Activated CD8-positive, alpha-beta memory T cell treated with anti-CD3 and anti-CD28 coated beads for 48 hours (primary cell): Measurements from ENCODE around the gene GRIN1.

ENCODE experiments used
- DNase-seq, 3 experiments: peaks; one replicate each; pipeline ENCODE4 v3.0.0-alpha.2; 2020; ENCODE audit warnings: low read depth in 2 of 3, low spot score in 2 of 3

GRIN1 gene

DNA sequence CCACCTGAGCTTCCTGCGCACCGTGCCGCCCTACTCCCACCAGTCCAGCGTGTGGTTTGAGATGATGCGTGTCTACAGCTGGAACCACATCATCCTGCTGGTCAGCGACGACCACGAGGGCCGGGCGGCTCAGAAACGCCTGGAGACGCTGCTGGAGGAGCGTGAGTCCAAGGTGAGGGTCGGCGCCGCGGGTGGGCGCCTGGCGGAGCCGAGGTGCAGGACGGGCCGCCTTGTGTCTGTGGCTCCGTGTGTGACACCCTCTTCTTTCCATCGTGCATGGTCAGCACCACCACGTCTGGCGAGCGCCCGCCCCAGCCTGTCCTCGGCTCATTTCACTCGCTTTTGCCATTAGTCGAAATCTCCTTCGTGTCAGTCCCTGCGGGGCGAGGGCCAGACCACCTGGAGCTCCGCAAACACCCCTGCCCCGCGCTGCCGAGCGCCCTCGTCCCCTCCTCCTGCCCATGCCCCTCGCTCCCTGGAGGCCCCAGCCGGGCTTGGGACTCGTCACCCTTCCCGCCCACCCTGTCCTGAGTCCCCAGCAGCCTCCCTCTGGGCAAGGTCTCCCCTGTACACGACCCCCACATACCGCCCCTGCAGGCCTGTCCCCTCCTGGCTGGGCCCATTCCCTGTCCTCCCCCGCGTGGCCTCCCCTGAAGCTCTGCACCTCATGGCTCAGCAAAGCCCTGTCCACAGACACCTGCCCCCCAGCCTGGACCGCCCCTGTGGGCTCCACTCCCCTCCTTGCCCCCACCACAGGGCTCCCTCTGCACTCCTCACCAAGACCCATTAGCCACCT, 7.0 kb downstream of the GRIN1 start:
- DNase-seq, result no peak

DNA sequence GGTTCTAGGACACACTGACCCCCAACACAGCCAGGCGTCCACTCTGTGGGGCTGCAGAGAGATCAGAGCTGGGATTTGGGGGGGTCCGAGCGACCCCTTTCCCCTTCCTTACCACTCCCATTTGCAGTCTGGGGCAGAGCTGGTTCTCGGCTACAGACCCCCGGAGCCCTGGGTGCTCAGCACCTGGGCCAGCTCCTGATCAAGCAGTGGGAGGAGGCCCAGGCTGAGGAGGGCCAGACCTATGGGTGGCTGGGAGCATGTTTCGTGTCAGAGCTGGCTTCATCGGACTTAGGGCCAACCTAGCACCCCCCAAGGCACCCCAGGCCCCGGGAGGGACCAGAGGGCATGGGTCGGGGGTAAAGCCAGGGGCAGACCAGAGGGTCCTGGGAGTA, 7.6 kb downstream of the GRIN1 start:
- DNase-seq, result no peak

DNA sequence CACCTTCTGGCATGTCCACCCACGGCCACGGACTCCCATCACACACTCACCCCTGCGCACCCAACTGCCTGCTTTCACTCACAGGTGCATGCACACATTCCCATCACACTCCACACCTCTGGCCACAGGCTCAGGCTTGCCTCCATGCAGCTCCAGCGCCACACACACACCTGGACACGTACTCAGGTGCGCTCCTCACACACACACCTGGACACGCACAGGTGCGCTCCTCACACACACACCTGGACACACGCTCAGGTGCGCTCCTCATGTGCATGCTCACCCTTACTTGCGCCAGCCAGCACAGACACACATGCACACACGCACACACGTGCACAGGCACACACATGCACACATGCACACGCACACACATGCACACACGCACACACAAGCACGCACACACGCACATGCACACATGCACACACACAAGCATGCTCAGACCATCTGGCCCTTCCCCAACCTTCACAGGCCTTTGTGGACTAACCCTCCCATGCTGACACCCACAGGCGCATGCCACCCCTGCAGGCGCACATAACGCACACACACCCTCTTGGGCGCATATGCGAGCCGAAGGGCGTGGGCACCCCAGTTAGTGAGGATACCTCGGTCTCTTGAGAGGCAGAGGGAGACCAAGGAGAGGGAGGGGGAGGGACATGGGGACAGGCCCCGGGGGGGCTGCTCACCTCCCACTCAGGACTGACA, 8.3 kb downstream of the GRIN1 start:
- DNase-seq, result no peak

DNA sequence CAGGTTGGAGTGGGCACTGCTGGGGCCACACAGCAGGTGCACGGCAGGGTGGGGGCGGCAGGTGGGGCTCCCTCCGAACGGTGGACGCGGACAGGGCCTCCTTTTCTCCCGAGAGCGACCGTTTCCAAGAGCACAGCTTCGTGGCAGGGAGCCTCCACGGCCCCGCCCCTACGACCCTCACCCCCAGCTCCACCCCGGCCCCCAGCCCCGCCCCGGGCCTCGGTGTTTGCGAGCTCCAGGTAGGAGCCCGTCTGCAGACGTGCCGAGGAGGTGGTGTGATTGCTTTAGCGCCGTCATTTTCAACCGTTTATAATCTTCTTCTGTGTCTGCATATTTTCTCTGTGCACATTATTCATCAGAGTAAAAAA, 8.8 kb downstream of the GRIN1 start:
- no peak for DNase-seq

DNA sequence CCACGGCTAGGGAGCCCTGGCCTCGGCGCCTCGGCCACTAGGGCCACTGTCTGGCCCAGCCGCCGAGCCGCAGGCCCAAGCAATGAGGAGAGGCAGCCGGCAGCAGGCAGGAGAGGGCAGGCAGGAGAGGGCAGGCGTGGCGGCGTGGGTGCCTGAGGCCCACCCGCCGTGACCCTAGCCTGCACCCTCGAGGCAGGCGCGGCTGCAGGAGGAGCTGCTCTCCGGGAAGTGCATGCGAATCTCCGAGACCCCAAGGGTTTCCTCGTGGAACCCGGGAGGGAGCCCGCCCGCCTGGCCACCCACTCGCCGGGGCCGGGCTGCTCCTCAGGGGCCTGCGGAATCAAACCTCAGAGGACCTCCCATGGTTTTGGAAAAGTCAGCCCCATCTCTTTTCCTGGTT, 9.3 kb downstream of the GRIN1 start:
- no peak for DNase-seq

DNA sequence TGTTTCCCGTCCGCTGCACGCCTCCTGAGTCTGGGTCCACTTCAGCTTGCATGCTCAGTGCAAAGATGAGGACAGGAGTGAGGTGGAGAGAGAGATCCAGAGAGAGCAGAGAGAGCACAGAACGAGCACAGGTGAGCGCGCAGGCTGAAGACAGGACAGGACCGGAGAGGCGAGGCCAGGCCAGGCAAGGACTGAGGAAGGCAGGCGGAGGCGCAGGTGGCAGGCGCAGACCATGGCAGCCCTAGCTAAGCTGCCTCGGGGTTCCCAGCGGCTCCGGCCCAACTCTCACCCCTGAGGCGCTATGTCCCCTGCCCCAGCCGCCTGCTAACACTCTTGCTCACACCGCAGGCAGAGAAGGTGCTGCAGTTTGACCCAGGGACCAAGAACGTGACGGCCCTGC, 9.7 kb downstream of the GRIN1 start:
- DNase-seq, result no peak

DNA sequence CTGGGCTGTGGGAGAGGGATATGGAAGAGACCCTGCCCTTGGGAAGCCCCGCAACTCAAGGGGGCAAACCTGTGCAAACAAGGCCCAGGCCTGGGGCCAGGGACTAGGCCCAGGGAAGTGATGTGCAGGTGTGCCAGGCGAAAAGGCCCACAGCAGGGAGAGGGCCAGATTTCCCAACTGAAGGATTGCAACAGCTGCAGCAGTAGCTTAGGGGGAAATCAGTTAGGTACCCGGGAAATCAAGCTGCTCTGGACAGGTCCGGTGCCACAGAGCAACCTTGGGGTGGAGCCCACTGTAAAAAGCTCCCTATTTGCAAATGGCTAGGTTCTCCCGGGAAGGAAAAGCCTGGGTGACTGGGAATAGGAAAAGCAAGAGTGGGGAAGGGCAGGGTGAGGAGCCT, 10.4 kb downstream of the GRIN1 start:
- no peak for DNase-seq

DNA sequence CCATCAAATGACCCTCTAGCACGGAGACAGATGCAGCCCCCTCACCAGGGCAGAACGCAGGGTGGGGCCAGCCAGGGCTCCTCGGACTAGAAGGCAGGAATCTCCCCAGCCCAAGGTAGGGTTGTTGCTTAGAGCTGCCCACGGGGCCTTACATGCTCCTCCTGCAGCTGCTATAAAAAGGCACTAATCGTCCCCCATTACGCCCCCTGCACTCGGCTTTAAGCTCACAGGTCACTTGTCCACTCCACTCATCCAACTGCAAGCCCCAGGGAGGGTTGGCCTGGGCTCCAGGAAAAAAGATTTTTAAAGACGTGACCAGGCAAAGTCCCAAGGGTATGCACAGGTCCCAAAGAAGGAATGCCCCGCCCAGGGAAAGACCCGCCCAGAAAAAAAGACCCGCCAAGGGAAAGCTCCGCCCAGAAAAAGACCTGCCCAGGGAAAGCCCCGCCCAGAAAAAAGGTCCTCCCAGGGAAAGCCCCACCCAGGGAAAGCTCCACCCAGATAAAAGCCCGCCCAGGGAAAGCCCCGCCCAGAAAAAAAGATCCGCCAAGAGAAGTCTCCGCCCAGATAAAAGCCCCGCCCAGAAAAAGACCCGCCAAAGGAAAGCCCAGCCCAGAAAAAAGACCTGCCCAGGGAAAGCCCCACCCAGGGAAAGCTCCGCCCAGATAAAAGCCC, 11.1 kb downstream of the GRIN1 start:
- no peak for DNase-seq

DNA sequence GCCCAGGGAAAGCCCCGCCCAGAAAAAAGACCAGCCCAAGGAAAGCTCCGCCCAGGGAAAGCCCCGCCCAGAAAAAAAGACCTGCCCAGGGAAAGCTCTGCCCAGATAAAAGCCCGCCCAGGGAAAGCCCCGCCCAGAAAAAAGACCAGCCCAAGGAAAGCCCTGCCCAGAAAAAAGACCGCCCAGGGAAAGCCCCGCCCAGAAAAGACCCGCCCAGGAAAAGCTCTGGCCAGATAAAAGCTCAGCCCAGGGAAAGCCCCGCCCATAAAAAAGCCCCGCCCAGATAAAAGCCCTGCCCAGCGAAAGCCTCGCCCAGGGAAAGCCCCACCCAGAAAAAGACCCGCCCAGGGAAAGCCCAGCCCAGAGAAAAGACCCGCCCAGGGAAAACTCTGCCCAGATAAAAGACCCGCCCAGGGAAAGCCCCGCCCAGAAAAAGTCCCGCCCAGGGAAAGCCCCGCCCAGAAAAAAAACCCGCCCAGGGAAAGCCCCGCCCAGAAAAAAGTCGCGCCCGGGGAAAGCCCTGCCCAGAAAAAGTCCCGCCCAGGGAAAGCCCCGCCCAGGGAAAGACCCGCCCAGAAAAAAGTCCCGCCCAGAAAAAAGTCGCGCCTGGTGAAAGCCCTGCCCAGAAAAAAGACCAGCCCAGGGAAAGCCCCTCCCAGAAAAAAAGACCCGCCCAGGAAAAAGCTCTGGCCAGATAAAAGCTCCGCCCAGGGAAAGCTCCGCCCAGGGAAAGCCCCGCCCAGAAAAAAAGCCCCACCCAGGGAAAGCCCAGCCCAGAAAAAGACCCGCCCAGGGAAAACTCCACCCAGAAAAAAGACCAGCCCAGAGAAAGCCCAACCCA, 11.9 kb downstream of the GRIN1 start:
- peak in 2 of 3 experiments; percentile 49 to 69 for DNase-seq

DNA sequence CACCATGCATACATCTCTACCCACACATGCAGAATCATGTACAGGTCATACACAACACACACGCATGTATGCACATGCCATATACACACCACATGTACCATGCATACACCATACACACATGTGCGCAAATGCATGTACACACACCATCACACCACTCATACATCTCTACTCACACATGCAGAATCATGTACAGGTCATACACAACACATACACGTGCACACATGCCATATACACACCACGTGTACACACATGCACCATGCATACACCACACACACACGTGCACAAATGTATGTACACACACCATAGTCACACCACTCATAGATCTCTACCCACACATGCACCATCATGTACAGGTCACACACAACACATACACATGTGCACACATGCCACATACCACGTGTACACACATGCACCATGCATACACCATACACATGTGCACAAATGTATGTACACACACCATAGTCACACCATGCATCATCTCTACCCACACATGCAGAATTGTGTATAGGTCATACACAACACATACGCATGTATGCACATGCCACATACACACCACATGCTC, 14.0 kb downstream of the GRIN1 start:
- no peak for DNase-seq

DNA sequence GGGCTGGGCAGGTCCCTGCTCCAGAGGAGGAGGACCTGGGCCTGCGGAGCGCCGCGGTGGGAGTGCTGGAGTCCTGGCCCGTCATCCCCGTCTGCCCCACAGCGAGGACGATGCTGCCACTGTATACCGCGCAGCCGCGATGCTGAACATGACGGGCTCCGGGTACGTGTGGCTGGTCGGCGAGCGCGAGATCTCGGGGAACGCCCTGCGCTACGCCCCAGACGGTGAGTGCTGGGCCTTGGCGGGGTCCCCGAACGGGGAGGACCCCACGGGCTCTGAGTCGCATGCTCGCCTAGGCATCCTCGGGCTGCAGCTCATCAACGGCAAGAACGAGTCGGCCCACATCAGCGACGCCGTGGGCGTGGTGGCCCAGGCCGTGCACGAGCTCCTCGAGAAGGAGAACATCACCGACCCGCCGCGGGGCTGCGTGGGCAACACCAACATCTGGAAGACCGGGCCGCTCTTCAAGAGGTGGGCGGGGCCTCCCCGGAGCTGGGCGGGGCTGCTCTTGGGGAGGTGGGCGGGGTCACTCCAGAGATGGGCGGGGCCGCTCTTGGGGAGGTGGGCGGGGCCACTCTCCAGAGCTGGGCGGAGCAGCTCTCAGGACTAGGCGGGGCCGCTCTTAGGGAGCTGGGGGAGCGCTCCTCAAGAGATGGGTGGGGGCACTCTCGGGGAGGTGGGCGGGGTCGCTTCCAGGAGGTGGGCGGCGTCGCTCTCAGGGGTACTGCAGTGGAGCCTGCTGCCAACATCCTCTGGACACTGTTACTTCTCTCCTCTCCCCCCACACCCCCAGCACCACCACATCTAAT, 17.8 kb downstream of the GRIN1 start:
- DNase-seq, result peak in 1 of 3 experiments; percentile 68

DNA sequence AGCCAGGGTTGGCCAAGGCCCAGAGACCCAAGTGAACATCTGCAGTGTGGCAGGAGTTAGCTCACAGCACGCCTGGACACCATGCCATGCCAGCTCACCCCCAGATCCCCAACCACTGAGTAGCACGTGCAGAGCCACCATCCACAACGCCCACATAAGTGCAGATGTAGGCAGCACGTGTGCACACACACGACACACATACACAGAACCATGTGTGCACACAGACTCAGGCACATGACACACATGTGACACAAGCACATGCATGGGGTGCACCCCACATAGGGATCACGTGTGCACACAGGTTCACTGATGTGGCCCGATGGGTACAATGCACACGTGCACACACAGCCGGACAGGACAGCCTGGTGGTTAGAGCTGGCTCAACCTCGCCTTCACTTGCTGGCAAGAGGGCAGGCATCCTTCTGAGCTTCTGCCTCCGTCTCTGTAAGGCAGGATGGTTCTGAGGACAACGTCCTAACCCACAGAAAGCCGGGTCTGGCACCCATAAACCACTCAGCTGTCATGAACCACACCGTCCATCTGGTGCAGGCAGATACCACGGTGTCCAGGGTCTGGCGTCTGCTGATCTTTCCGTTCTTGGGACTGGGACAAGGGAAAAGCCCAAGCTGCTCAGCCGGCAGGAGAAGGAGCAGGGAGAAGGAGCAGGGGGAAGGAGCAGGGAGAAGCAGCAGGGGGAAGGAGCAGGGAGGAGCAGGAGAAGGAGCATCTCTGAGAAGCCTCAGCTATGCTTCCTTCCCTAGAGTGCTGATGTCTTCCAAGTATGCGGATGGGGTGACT, 18.9 kb downstream of the GRIN1 start:
- DNase-seq, result no peak

DNA sequence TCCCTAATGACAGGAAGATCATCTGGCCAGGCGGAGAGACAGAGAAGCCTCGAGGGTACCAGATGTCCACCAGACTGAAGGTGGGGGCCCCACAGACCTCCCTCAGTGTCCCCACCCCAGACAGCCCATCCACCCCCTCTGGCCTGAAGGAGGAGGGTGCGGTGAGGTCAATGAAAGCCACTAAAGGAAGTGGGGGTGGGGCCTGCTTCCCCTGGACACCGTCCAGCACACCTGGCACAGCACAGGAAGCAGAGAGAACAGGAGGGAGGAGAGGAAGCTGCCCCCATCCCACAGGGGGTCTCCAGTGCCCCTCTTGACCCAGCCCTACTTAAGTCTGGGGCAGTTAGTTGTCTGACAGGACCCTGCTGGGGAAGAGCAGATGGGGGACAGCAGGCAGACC, 19.7 kb downstream of the GRIN1 start:
- DNase-seq, result no peak

DNA sequence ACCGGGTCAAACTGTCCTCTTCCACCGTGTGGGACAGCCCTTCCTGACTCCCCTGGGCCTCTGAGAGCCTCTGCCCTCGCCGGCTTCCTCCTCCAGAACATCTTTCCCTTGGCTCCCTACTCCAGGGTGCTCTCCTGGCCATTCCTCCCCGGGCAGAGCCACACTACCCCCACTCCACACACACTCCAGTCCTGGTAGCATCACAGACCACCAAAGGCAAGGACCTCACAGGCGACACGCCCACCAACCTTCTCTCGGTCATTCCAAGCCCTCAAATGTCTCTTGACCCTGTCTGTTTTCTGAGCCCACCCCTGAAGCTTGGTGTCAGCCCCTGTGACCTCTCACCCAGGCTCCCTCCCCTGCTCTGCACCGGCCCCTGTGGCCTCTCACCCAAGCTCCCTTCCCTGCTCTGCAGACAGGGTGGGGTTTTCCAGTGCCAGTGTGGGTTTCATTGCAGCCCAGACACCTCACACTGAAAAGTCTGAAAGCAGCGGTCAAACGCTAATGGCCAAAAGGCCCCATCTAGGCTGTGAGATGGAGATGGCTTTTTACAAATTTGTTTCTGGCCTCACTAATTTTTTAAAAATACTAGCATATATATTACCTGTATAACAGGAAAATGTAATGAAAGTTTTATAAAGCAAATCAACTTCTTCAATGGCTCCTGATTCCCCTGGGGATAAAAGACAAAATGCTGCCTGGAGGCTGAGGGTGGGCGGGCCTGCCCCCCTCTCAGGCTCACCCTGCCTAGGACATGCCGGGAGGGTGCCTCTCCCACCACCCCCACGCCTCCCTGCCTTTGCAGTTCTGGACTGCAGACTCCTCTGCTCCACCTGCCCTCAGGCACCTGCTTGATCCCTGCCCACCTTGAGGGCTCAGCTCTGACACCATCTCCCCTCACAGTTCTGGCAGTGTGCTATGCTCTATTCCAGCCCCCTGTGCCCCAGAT, 20.4 kb downstream of the GRIN1 start:
- DNase-seq, result no peak

DNA sequence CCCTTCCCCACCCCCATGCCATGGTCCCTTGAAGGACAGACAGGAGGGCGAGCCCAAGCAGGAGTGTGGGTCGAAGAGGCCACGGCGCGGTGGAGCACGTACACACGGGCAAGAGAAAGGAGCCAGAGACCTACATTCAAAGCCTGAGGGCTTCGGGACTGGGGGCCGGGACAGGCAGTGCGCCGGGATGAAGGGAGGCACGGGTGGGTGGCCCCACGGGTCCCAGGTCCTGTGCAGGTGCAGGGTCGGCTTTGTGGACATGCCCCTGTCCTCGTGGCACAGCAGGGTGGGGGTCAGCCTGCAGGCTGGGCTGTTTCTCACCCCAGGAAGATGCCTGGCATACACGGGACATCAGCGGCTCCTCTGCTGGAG, 21.1 kb downstream of the GRIN1 start:
- DNase-seq, result no peak

DNA sequence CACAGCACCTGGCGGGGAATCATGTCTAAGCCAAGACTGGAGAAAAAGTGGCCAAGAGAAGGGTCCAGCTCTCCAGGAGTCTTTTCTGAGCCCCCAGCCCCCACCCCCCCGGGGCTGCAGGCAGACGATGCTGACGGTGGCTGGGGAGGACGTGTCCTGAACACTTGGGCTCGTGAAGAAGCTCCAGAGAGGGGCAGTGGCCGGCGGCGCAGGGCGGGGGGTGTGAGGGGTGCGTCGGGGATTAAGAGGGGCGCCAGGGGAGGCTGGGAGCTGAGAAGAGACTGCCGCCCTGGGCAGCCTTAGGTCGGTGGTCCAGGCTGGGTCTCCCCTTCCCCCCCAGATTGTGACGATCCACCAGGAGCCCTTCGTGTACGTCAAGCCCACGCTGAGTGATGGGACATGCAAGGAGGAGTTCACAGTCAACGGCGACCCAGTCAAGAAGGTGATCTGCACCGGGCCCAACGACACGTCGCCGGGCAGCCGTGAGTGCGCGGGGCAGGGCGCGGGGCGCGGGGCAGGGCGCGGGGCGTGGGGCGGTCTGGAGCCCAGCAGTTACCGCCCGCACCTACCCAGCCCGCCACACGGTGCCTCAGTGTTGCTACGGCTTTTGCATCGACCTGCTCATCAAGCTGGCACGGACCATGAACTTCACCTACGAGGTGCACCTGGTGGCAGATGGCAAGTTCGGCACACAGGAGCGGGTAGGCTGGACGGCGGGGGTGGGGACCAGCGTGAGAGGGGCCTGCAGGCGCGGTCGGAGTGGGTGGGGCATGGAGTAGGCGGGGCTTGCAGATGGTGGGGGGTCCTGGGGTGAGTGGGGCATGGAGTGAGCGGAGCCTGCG, 22.0 kb downstream of the GRIN1 start:
- DNase-seq, result no peak
